Upper lobe of right lung (tissue), 1 donor: ENCODE measurements around the gene COQ9. TPM values are rescaled to one million over a fixed set of nuclear protein-coding genes. Genes with fewer than 3 reads are reported as not detected.

Source experiments
- ATAC-seq: fragments of 200-7000 bp; cut with Tn5 transposase; one replicate; pipeline ENCODE4 v1.9.1; 2020; ENCODE audit warnings: mild to moderate bottlenecking, moderate library complexity
- DNase-seq: peaks from one replicate; pipeline ENCODE4 v3.0.0-alpha.2; 2020
- H3K27ac ChIP-seq: fragments of 200-600 bp; one replicate; pipeline ENCODE4 v1.8.0; 2022
- H3K27me3 ChIP-seq: fragments of 200-600 bp; one replicate; pipeline ENCODE4 v1.8.0; 2022; ENCODE audit warnings: mild to moderate bottlenecking
- H3K36me3 ChIP-seq: fragments of 200-600 bp; one replicate; pipeline ENCODE4 v1.8.0; 2022
- H3K4me1 ChIP-seq: fragments of 200-600 bp; one replicate; pipeline ENCODE4 v1.8.0; 2022
- H3K4me3 ChIP-seq: fragments of 200-600 bp; one replicate; pipeline ENCODE4 v1.8.0; 2022; ENCODE audit warnings: mild to moderate bottlenecking
- H3K9me3 ChIP-seq: fragments of 200-600 bp; one replicate; pipeline ENCODE4 v1.8.0; 2022
- CTCF ChIP-seq: fragments of 200-600 bp; IDR thresholded peaks from one replicate; pipeline ENCODE4 v1.8.0; 2022; ENCODE audit warnings: antibody characterized with exemption
- intact Hi-C: fragments of 100-400 bp; cut with DNase I; formaldehyde crosslinking; loops from one replicate; pipeline ENCODE4 v1.11.0; 2022
- total RNA-seq: library from RNA; stranded (reverse); fragmentation: NEBNext Ultra II Directional; extraction: Animal tissue kit (Norgen Biotek cat#: 25700); gene quantifications from one replicate; pipeline ENCODE4 v1.2.1, GENCODE V29; 2021
- donor health status: DM: no; HTN: yes; CAD: no; lungs with severe emphysema.

Gene COQ9
- total RNA-seq, 1 donor from 2014 or later, result 35.2 TPM

- no peak for DNase-seq
- no peak overlapping the region for H3K27ac ChIP-seq
Measured at GRCh38 chr16:57422026-57422944, 25.0 kb upstream of the COQ9 start.

GRCh38 chr16:57423152-57423551, 24.1 kb upstream of the COQ9 start:
- Histone ChIP-seq H3K9me3 (no peaks in the 10 kb centered on the region), H3K27me3 (no peaks in the 10 kb centered on the region), H3K36me3 (peaks cover 12% of the 10 kb centered on the region), H3K4me1 (peaks cover 18% of the 10 kb centered on the region), H3K4me3 (no peak overlapping the region), H3K27ac (no peak overlapping the region)
- TF ChIP-seq CTCF, result no peak
- ATAC-seq (no peak), DNase-seq (no peak)
- intact Hi-C loops, result no loop called here

More at GRCh38 chr16:57422026-57422944, 25.0 kb upstream of the COQ9 start:
- Histone ChIP-seq H3K9me3 (no peaks in the 10 kb centered on the region), H3K4me1 (peaks cover 21% of the 10 kb centered on the region), H3K27me3 (no peaks in the 10 kb centered on the region), H3K36me3 (peaks cover 3% of the 10 kb centered on the region), H3K4me3 (no peak overlapping the region)
- intact Hi-C loops, result no loop called here
- peak; percentile 60 for TF ChIP-seq CTCF
- peak; percentile 48 for ATAC-seq

GRCh38 chr16:57424583-57424982, 22.7 kb upstream of the COQ9 start:
- no peak overlapping the region for H3K27ac ChIP-seq
- intact Hi-C loops, result no loop called here
- H3K4me3 ChIP-seq, result no peak overlapping the region
- TF ChIP-seq CTCF, result no peak
- H3K4me1 ChIP-seq, result peaks cover 9% of the 10 kb centered on the region
- DNase-seq (no peak), ATAC-seq (no peak)
- H3K36me3 ChIP-seq, result peaks cover 25% of the 10 kb centered on the region
- no peaks in the 10 kb centered on the region for H3K9me3 ChIP-seq
- H3K27me3 ChIP-seq, result no peaks in the 10 kb centered on the region

- ATAC-seq, result no peak
- TF ChIP-seq CTCF, result no peak
- Histone ChIP-seq H3K9me3 (no peaks in the 10 kb centered on the region), H3K36me3 (peaks cover 43% of the 10 kb centered on the region), H3K27ac (no peak overlapping the region), H3K27me3 (no peaks in the 10 kb centered on the region), H3K4me3 (no peak overlapping the region), H3K4me1 (peaks cover 9% of the 10 kb centered on the region)
- no peak for DNase-seq
- intact Hi-C loops, result no loop called here
Measured at GRCh38 chr16:57426356-57426755, 20.9 kb upstream of the COQ9 start.

GRCh38 chr16:57427307-57427706, 20.0 kb upstream of the COQ9 start:
- peaks cover 4% of the 10 kb centered on the region for H3K4me1 ChIP-seq
- ATAC-seq (no peak), DNase-seq (no peak)
- no peak overlapping the region for H3K27ac ChIP-seq
- intact Hi-C loops, result no loop called here
- no peak overlapping the region for H3K4me3 ChIP-seq
- H3K27me3 ChIP-seq, result no peaks in the 10 kb centered on the region
- no peak for TF ChIP-seq CTCF
- peaks cover 52% of the 10 kb centered on the region for H3K36me3 ChIP-seq
- no peaks in the 10 kb centered on the region for H3K9me3 ChIP-seq
